ENCODE measurements around the gene GPX4. TPM values are rescaled to one million over a fixed set of nuclear protein-coding genes. Genes with fewer than 3 reads are reported as not detected.

The GPX4 gene
- total and polyA plus RNA-seq, 12 donors: 244 to 487 (median 316) TPM

- peaks cover 13 to 100% (median 32%) of the 10 kb centered on the region in 9 donors for H3K36me3 ChIP-seq
- no peaks in the 10 kb centered on the region for H3K27me3 ChIP-seq
- intact Hi-C loops (cut with DNase I): no loop called here
- peaks cover 9 to 18% (median 15%) of the 10 kb centered on the region in 9 donors for H3K4me1 ChIP-seq
- H3K9me3 ChIP-seq: no peaks in the 10 kb centered on the region
- H3K4me3 ChIP-seq: no peak overlapping the region
- no peak for TF ChIP-seq CTCF (IDR thresholded peaks at IDR 0.05)
- DNase-seq (no peak), ATAC-seq (no peak)
- WGBS, 2 donors: 88 to 94% methylated on average over 16 of the region's 16 CpGs
- H3K27ac ChIP-seq: no peak overlapping the region
These were observed 13.9 kb downstream of the GPX4 start for GRCh38 chr19:1117654-1118053.

- WGBS, 2 donors: 94 to 95% methylated on average over 34 of the region's 34 CpGs
- Histone ChIP-seq H3K4me3 (no peak overlapping the region), H3K27ac (no peak overlapping the region), H3K36me3 (peaks cover 12 to 100% (median 46%) of the 10 kb centered on the region in 9 donors), H3K9me3 (no peaks in the 10 kb centered on the region), H3K27me3 (no peaks in the 10 kb centered on the region), H3K4me1 (peaks cover 0 to 7% (median 3%) of the 10 kb centered on the region in 9 donors)
- no peak for TF ChIP-seq CTCF (IDR thresholded peaks at IDR 0.05)
- ATAC-seq (no peak), DNase-seq (no peak)
- intact Hi-C loops (cut with DNase I): no loop called here
These were observed 15.2 kb downstream of the GPX4 start for GRCh38 chr19:1118999-1119398.

GRCh38 chr19:1119475-1120217 lies 15.9 kb downstream of the GPX4 start:
- no peak overlapping the region for H3K27ac ChIP-seq
- WGBS, 2 donors: 92 to 95% methylated on average over 50 of the region's 50 CpGs
- no peak for DNase-seq
- no peaks in the 10 kb centered on the region for H3K9me3 ChIP-seq
- peaks cover 0 to 8% (median 0%) of the 10 kb centered on the region in 9 donors for H3K4me1 ChIP-seq
- no peak for ATAC-seq
- no peak overlapping the region for H3K4me3 ChIP-seq
- H3K36me3 ChIP-seq: peaks cover 12 to 100% (median 50%) of the 10 kb centered on the region in 9 donors
- intact Hi-C loops (cut with DNase I): loop anchor here in 2 of 10 donors (5.0 to 10.0 kb wide), 2 partner anchors 55 to 63 kb away; partner anchors contain the start of gene SBNO2 (in 1 of the 2)
- H3K27me3 ChIP-seq: no peaks in the 10 kb centered on the region
- TF ChIP-seq CTCF (IDR thresholded peaks at IDR 0.05): no peak

- no peak for DNase-seq
- Histone ChIP-seq H3K4me1 (peaks cover 0 to 16% (median 0%) of the 10 kb centered on the region in 9 donors), H3K27ac (no peak overlapping the region), H3K4me3 (no peak overlapping the region), H3K27me3 (no peaks in the 10 kb centered on the region), H3K36me3 (peaks cover 12 to 100% (median 50%) of the 10 kb centered on the region in 9 donors), H3K9me3 (no peaks in the 10 kb centered on the region)
- WGBS, 2 donors: 92 to 95% methylated on average over 10 of the region's 10 CpGs
- ATAC-seq: no peak
- intact Hi-C loops (cut with DNase I): loop anchor here in 2 of 10 donors (5.0 to 10.0 kb wide), 2 partner anchors 53 to 61 kb away; partner anchors contain the start of gene SBNO2 (in 1 of the 2)
- TF ChIP-seq CTCF (IDR thresholded peaks at IDR 0.05): no peak
These were observed 17.6 kb downstream of the GPX4 start for GRCh38 chr19:1121395-1121794.

Data from heart right ventricle (tissue), 16 donors.